HepG2 (cell line): ENCODE results near the gene JPT1. TPM values are rescaled to one million over a fixed set of nuclear protein-coding genes. Genes with fewer than 3 reads are reported as not detected.
A peak's percentile ranks its signal among the peaks of the same experiment; 100 is the strongest.

ENCODE experiments used
- ARID2 ChIP-seq: sonication (generic); formaldehyde crosslinking; IDR thresholded peaks from 2 replicates; pipeline ENCODE4 v1.8.1; 2022; ENCODE audit warnings: mild to moderate bottlenecking, missing genetic modification reagents, borderline replicate concordance
- ATF2 ChIP-seq: sonication (generic); formaldehyde crosslinking; IDR thresholded peaks from 2 replicates; pipeline ENCODE4 v1.4.0; 2020; ENCODE audit warnings: missing genetic modification reagents
- CHD4 ChIP-seq: fragments of 200-600 bp; sonication (generic); IDR thresholded peaks from 2 replicates; pipeline ENCODE4 v1.7.0; 2017; ENCODE audit warnings: mild to moderate bottlenecking, low read length, borderline replicate concordance
- DBP ChIP-seq: sonication (generic); formaldehyde crosslinking; IDR thresholded peaks from 2 replicates; pipeline ENCODE4 v1.4.0; 2020; ENCODE audit warnings: missing genetic modification reagents; ENCODE audit errors: not compliant biosample characterization
- ETS1 ChIP-seq: sonication (generic); formaldehyde crosslinking; IDR thresholded peaks from 2 replicates; pipeline ENCODE4 v1.4.0; 2020; ENCODE audit warnings: missing genetic modification reagents
- GRHL1 ChIP-seq: sonication (generic); formaldehyde crosslinking; conservative IDR thresholded peaks from 2 replicates; pipeline ENCODE4 v1.8.0; 2022; ENCODE audit warnings: missing genetic modification reagents
- MAF1 ChIP-seq: sonication (generic); formaldehyde crosslinking; IDR thresholded peaks from 2 replicates; pipeline ENCODE4 v1.5.0; 2020; ENCODE audit warnings: missing genetic modification reagents, borderline replicate concordance
- REPIN1 ChIP-seq: sonication (generic); formaldehyde crosslinking; IDR thresholded peaks from 2 replicates; pipeline ENCODE4 v1.8.0; 2022; ENCODE audit warnings: missing genetic modification reagents, low read depth, mild to moderate bottlenecking, borderline replicate concordance
- SKIL ChIP-seq: sonication (generic); formaldehyde crosslinking; IDR thresholded peaks from 2 replicates; pipeline ENCODE4 v1.8.0; 2022; ENCODE audit warnings: missing genetic modification reagents, mild to moderate bottlenecking, moderate library complexity, borderline replicate concordance
- ZFAT ChIP-seq: sonication (generic); formaldehyde crosslinking; conservative IDR thresholded peaks from 2 replicates; pipeline ENCODE4 v1.8.1; 2023; ENCODE audit warnings: missing genetic modification reagents, inconsistent platforms
- polyA plus RNA-seq, 8 experiments: library from polyadenylated mRNA; depleted of rRNA in 3 of 8; stranded (reverse) in 7 of 8; unstranded in 1 of 8; fragments of >200 nt; fragmentation: Illumina TruSeq in 4 of 8; extraction: Trizol in 4 of 8; gene quantifications; 2 replicates each; pipeline versions ENCODE4 v1.2.1 to v1.2.3, GENCODE V29; 2011 to 2016; ENCODE audit warnings: low read depth in 4 of 8, missing spikeins in 1 of 8, mixed read lengths in 1 of 8; ENCODE audit not compliant: insufficient read depth in 1 of 8
- total RNA-seq, 5 experiments: library from RNA; depleted of rRNA; stranded (reverse); fragments of >200 nt; fragmentation: Illumina TruSeq; extraction: Trizol; gene quantifications; 2 replicates each; pipeline ENCODE4 v1.2.3, GENCODE V29; 2016; ENCODE audit warnings: low read depth in 1 of 5
- TF ChIP-seq, protein P1 (sequence below): sonication (generic); formaldehyde crosslinking; IDR thresholded peaks from 2 replicates; pipeline ENCODE4 v1.4.0; 2020; ENCODE audit warnings: missing genetic modification reagents, borderline replicate concordance
- TF ChIP-seq, protein P2 (sequence below): sonication (generic); formaldehyde crosslinking; IDR thresholded peaks from 2 replicates; pipeline ENCODE4 v1.9.0; 2021; ENCODE audit warnings: missing genetic modification reagents, mild to moderate bottlenecking, borderline replicate concordance
- TF ChIP-seq, protein P3 (sequence below): sonication (generic); formaldehyde crosslinking; IDR thresholded peaks from 2 replicates; pipeline ENCODE4 v1.8.0; 2022; ENCODE audit warnings: missing genetic modification reagents, mild to moderate bottlenecking, borderline replicate concordance

Gene JPT1
- total and polyA plus RNA-seq, 2 of the 13 experiments (the other 11 are each of a cell fraction or from before 2014, with no cell fraction given), result 43.3 to 256 TPM

DNA sequence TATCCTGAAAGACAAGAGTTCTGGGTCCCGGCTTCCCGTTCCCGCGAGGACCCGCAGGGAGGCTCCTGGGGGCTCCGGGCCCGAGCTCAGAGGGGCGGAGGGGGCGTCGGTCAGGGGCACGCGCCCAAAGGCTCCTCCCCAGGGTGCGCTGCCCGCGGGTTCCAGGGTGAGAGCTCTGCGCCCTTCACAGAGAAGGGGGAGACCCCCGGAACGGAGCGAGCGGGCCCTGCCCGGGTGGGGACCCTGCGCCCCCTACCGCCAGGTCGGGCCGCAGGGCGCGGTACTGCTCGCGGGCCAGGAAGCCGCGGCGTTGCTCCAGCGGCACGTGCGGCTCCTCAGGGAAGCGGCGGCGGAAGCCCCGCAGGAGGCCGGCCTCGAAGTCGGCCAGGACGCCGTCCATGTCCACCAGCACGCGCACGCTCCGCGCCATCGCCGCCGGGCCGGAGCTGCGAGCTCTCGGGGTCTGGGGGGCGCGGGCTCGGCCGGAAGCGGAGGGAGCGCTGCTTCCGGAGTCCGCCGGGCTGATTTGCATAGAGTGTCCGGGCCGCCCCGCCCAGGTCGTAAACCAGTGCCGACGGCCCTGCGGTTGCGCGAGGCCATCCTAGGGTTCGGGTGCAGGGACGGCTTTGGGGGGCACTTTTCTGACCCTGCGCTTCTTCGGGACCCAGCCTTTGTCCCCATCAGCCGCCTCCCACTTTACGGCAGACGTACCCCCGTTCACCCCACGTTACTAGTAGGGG lies 22.9 kb downstream of the JPT1 start, which contains the start of gene NT5C (continued):
- TF ChIP-seq, protein P1, sequence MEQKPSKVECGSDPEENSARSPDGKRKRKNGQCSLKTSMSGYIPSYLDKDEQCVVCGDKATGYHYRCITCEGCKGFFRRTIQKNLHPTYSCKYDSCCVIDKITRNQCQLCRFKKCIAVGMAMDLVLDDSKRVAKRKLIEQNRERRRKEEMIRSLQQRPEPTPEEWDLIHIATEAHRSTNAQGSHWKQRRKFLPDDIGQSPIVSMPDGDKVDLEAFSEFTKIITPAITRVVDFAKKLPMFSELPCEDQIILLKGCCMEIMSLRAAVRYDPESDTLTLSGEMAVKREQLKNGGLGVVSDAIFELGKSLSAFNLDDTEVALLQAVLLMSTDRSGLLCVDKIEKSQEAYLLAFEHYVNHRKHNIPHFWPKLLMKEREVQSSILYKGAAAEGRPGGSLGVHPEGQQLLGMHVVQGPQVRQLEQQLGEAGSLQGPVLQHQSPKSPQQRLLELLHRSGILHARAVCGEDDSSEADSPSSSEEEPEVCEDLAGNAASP, result peak; percentile 43; the same call in 1 of the 2 replicates
- TF ChIP-seq ATF2 (peak; percentile 74), ZFAT (CRISPR knock-in tag) (no peak), DBP (peak; percentile 52), ARID2 (CRISPR knock-in tag) (peak; percentile 54), ETS1 (CRISPR knock-in tag) (no peak), REPIN1 (CRISPR knock-in tag) (no peak), CHD4 (no peak), SKIL (CRISPR knock-in tag) (no peak), MAF1 (no peak), GRHL1 (CRISPR knock-in tag) (no peak)
- TF ChIP-seq, protein P2, sequence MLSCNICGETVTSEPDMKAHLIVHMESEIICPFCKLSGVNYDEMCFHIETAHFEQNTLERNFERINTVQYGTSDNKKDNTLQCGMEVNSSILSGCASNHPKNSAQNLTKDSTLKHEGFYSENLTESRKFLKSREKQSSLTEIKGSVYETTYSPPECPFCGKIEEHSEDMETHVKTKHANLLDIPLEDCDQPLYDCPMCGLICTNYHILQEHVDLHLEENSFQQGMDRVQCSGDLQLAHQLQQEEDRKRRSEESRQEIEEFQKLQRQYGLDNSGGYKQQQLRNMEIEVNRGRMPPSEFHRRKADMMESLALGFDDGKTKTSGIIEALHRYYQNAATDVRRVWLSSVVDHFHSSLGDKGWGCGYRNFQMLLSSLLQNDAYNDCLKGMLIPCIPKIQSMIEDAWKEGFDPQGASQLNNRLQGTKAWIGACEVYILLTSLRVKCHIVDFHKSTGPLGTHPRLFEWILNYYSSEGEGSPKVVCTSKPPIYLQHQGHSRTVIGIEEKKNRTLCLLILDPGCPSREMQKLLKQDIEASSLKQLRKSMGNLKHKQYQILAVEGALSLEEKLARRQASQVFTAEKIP (CRISPR knock-in tag), result 0 out of 2 replicates have a peak, but pooled peaks have one; percentile 87
- TF ChIP-seq, protein P3, sequence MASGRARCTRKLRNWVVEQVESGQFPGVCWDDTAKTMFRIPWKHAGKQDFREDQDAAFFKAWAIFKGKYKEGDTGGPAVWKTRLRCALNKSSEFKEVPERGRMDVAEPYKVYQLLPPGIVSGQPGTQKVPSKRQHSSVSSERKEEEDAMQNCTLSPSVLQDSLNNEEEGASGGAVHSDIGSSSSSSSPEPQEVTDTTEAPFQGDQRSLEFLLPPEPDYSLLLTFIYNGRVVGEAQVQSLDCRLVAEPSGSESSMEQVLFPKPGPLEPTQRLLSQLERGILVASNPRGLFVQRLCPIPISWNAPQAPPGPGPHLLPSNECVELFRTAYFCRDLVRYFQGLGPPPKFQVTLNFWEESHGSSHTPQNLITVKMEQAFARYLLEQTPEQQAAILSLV (CRISPR knock-in tag), result peak; percentile 86; the same call in 1 of the 2 replicates
